Endodermal cell (in vitro differentiated cells): Measurements from ENCODE around the gene WASF3. TPM values are rescaled to one million over a fixed set of nuclear protein-coding genes. Genes with fewer than 3 reads are reported as not detected.

Source experiments
- DNase-seq: peaks from one replicate; pipeline ENCODE4 v3.0.0-alpha.2; 2017
- H3K27ac ChIP-seq: 2 replicates; pipeline ENCODE4 v1.5.1; 2013; ENCODE audit warnings: mild to moderate bottlenecking, low read depth, low read length, moderate library complexity
- H3K27me3 ChIP-seq: 2 replicates; pipeline ENCODE4 v1.6.1; 2013; ENCODE audit warnings: mild to moderate bottlenecking, low read length, moderate library complexity; ENCODE audit not compliant: insufficient read depth, control insufficient read depth, poor library complexity, severe bottlenecking
- H3K36me3 ChIP-seq: 2 replicates; pipeline ENCODE4 v1.7.0; 2013; ENCODE audit warnings: mild to moderate bottlenecking, low read length, moderate library complexity; ENCODE audit not compliant: control insufficient read depth, insufficient read depth
- H3K4me1 ChIP-seq: one replicate; pipeline ENCODE4 v1.7.0; 2013; ENCODE audit warnings: low read length; ENCODE audit not compliant: control insufficient read depth, insufficient read depth
- H3K4me3 ChIP-seq: 2 replicates; pipeline ENCODE4 v1.5.1; 2013; ENCODE audit warnings: mild to moderate bottlenecking, low read length, moderate library complexity
- H3K9ac ChIP-seq: 2 replicates; pipeline ENCODE4 v1.6.1; 2013; ENCODE audit warnings: mild to moderate bottlenecking, low read length, moderate library complexity; ENCODE audit not compliant: poor library complexity, severe bottlenecking; ENCODE audit errors: extremely low read depth
- H3K9me3 ChIP-seq: 2 replicates; pipeline ENCODE4 v1.6.1; 2013; ENCODE audit warnings: mild to moderate bottlenecking, low read length, moderate library complexity; ENCODE audit not compliant: control insufficient read depth
- H3K27ac Mint-ChIP-seq: 2 replicates; pipeline ENCODE4 v1.8.0; 2020; ENCODE audit warnings: mixed read lengths
- H3K27me3 Mint-ChIP-seq: 2 replicates; pipeline ENCODE4 v1.8.0; 2021; ENCODE audit warnings: mild to moderate bottlenecking, mixed read lengths; ENCODE audit not compliant: insufficient read depth
- H3K36me3 Mint-ChIP-seq: 2 replicates; pipeline ENCODE4 v1.8.0; 2020; ENCODE audit warnings: low read depth, mixed read lengths
- H3K4me1 Mint-ChIP-seq: 2 replicates; pipeline ENCODE4 v1.8.0; 2020; ENCODE audit warnings: mixed read lengths
- H3K4me3 Mint-ChIP-seq: 2 replicates; pipeline ENCODE4 v1.8.0; 2020; ENCODE audit warnings: mild to moderate bottlenecking, moderate library complexity, mixed read lengths
- H3K9me3 Mint-ChIP-seq: 2 replicates; pipeline ENCODE4 v1.8.0; 2020; ENCODE audit warnings: mild to moderate bottlenecking, mixed read lengths
- CTCF ChIP-seq: fragments of 200-600 bp; sonication (generic); conservative IDR thresholded peaks from 2 replicates; pipeline ENCODE4 v1.5.0; 2021; ENCODE audit warnings: antibody characterized with exemption, mild to moderate bottlenecking
- WGBS, 2 experiments: methylation state at CpG; one replicate each; pipeline versions ENCODE4 v1.1.5 to v1.1.7; 2013; ENCODE audit warnings: missing lambda C conversion rate in 2 of 2, mixed read lengths in 1 of 2; ENCODE audit not compliant: insufficient coverage in 1 of 2, insufficient read length in 1 of 2; 5-methylcytosine and 5-hydroxymethylcytosine counted together
- total RNA-seq, 2 donors: library from RNA; stranded (reverse); fragmentation: NEBNext Ultra II Directional in 1 of 2; extraction: Animal tissue kit (Norgen Biotek cat#: 25700) in 1 of 2; gene quantifications; 2 replicates in 1 of 2; 3 replicates in 1 of 2; pipeline ENCODE4 v1.2.1, GENCODE V29; 2021

The WASF3 gene
- total RNA-seq, 2 donors from 2014 or later, result 20.5 to 32.6 TPM

- Mint-ChIP-seq H3K27me3 (peaks cover 6% of the 10 kb centered on the region), H3K9me3 (peaks cover 14% of the 10 kb centered on the region), H3K27ac (no peak overlapping the region), H3K4me1 (no peaks in the 10 kb centered on the region), H3K4me3 (no peak overlapping the region), H3K36me3 (no peaks in the 10 kb centered on the region)
- WGBS, 2 experiments, result 90 to 94% methylated on average over 11 to 13 of the region's 13 CpGs
- no peak for TF ChIP-seq CTCF
- DNase-seq, result no peak
- no peaks in the 10 kb centered on the region for H3K4me1 ChIP-seq
- no peak overlapping the region for H3K9ac ChIP-seq
- peaks cover 5% of the 10 kb centered on the region for H3K9me3 ChIP-seq
- no peak overlapping the region for H3K4me3 ChIP-seq
- H3K27me3 ChIP-seq, result no peaks in the 10 kb centered on the region
- H3K27ac ChIP-seq, result no peak overlapping the region
- H3K36me3 ChIP-seq, result no peaks in the 10 kb centered on the region
These were observed 152.7 kb downstream of the WASF3 start for GRCh38 chr13:26710166-26710565.

DNA sequence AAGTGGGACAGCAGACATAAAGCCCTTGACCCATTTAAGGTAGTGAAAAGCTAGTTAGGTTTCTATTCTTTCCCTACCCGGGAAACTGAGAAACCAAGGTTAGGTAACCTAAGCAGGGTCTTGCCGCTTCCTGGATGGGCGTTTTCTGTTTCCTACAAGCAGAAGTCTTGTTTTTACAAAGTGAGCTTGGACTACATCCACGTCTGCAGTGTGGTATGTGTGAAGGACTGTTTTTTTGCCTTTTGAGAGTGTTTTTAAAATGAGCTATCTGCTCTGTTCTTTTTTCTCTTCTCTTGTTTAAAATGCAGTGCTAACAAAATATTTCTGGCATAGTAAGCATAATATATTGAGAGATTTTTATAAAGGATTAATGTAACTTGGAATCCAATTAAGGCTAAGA is 153.7 kb downstream of the WASF3 start:
- peaks cover 14% of the 10 kb centered on the region for H3K9me3 Mint-ChIP-seq
- no peaks in the 10 kb centered on the region for H3K27me3 ChIP-seq
- H3K9me3 ChIP-seq, result peaks cover 5% of the 10 kb centered on the region
- H3K4me1 Mint-ChIP-seq, result no peaks in the 10 kb centered on the region
- no peaks in the 10 kb centered on the region for H3K4me1 ChIP-seq
- H3K36me3 ChIP-seq, result no peaks in the 10 kb centered on the region
- no peaks in the 10 kb centered on the region for H3K36me3 Mint-ChIP-seq
- H3K27ac Mint-ChIP-seq, result no peak overlapping the region
- 78 to 100% methylated on average over 1 to 4 of the region's 4 CpGs for WGBS, 2 experiments
- no peak for DNase-seq
- H3K4me3 Mint-ChIP-seq, result no peak overlapping the region
- no peak overlapping the region for H3K27ac ChIP-seq
- no peak overlapping the region for H3K9ac ChIP-seq
- peaks cover 6% of the 10 kb centered on the region for H3K27me3 Mint-ChIP-seq
- H3K4me3 ChIP-seq, result no peak overlapping the region
- no peak for TF ChIP-seq CTCF

GRCh38 chr13:26713341-26713740 is 155.9 kb downstream of the WASF3 start:
- Mint-ChIP-seq H3K27ac (no peak overlapping the region), H3K36me3 (no peaks in the 10 kb centered on the region), H3K9me3 (peaks cover 14% of the 10 kb centered on the region), H3K4me3 (no peak overlapping the region), H3K27me3 (peaks cover 6% of the 10 kb centered on the region), H3K4me1 (no peaks in the 10 kb centered on the region)
- DNase-seq, result no peak
- Histone ChIP-seq H3K36me3 (no peaks in the 10 kb centered on the region), H3K9me3 (peaks cover 5% of the 10 kb centered on the region), H3K9ac (no peak overlapping the region), H3K27ac (no peak overlapping the region), H3K4me3 (no peak overlapping the region), H3K27me3 (no peaks in the 10 kb centered on the region), H3K4me1 (no peaks in the 10 kb centered on the region)
- WGBS, 2 experiments, result 94% methylated on average over 1 of the region's 1 CpG; no CpG with 5 or more reads in 1 of the 2 experiments
- no peak for TF ChIP-seq CTCF
